Endothelial cell of umbilical vein (primary cell): ENCODE measurements around the gene SPAAR. TPM values are rescaled to one million over a fixed set of nuclear protein-coding genes. Genes with fewer than 3 reads are reported as not detected.
"Not testable (repeated sequence)": the region's sequence is repeated elsewhere in the genome, so short reads cannot be mapped to it uniquely, and the experiment has no call there.

Experiments used
- BruUV-seq: library from RNA; stranded (reverse); fragments of 400-500 nt; replicated peaks from 2 replicates; lab custom pipeline; 2021; lab: Mats Ljungman, UMichigan
- CTCF ChIA-PET: fragments of 300-600, 350-600 bp; sonication (Branson Sonifier 250); formaldehyde crosslinking; loops from one replicate; lab custom pipeline; 2021; ENCODE audit warnings: antibody characterized with exemption, inconsistent platforms; lab: Charles Lee
- POLR2A ChIA-PET: fragments of 300-600, 350-600 bp; sonication (Branson Sonifier 250); formaldehyde crosslinking; loops from one replicate; lab custom pipeline; 2021; ENCODE audit warnings: antibody characterized with exemption, inconsistent platforms; lab: Charles Lee
- DNase-seq: peaks from one replicate; pipeline ENCODE4 v3.0.0-alpha.2; 2011; ENCODE audit warnings: low read depth, low spot score
- FAIRE-seq: peaks from 2 replicates; lab custom pipeline; 2011; peaks lifted over from hg19 to GRCh38; lab: Jason Lieb, UNC
- H2AFZ ChIP-seq: 2 replicates; pipeline ENCODE4 v1.6.0; 2012; ENCODE audit warnings: low read depth, low read length, control low read depth, inconsistent platforms
- H3K27ac ChIP-seq: 2 replicates; pipeline ENCODE4 v1.5.1; 2011; ENCODE audit warnings: low read depth, mild to moderate bottlenecking, control low read depth, low read length, moderate library complexity; ENCODE audit not compliant: insufficient read depth
- H3K27me3 ChIP-seq, 2 experiments: 2 replicates each; pipeline versions ENCODE4 v1.6.0 to v1.6.1; 2011; ENCODE audit warnings: low read length in 2 of 2, mixed read lengths in 1 of 2; ENCODE audit not compliant: control insufficient read depth in 2 of 2, insufficient read depth in 2 of 2
- H3K36me3 ChIP-seq, 2 experiments: 2 replicates in 1 of 2; 3 replicates in 1 of 2; pipeline ENCODE4 v1.5.1; 2011; ENCODE audit warnings: low read length in 2 of 2, mild to moderate bottlenecking in 1 of 2, moderate library complexity in 1 of 2; ENCODE audit not compliant: control insufficient read depth in 2 of 2, insufficient read depth in 2 of 2; ENCODE audit errors: extremely low read depth in 1 of 2
- H3K4me1 ChIP-seq: 3 replicates; pipeline ENCODE4 v1.5.1; 2011; ENCODE audit warnings: mild to moderate bottlenecking, low read length; ENCODE audit not compliant: control insufficient read depth, insufficient read depth; ENCODE audit errors: extremely low read depth
- H3K4me2 ChIP-seq: 2 replicates; pipeline ENCODE4 v1.6.1; 2011; ENCODE audit warnings: low read length, control low read depth, mixed read lengths; ENCODE audit not compliant: insufficient read depth
- H3K4me3 ChIP-seq, 3 experiments: fragments of 200-600 bp in 1 of 3; sonication (generic), shearing (Covaris generic) in 1 of 3; replicated peaks in 1 of 3; 2 replicates each; pipeline ENCODE4 v1.5.1; 2011 to 2016; ENCODE audit warnings: control low read depth in 3 of 3, low read length in 3 of 3, mild to moderate bottlenecking in 2 of 3, inconsistent platforms in 1 of 3, low read depth in 1 of 3, moderate library complexity in 1 of 3; ENCODE audit not compliant: insufficient read depth in 1 of 3
- H3K79me2 ChIP-seq: 2 replicates; pipeline ENCODE4 v1.6.0; 2012; ENCODE audit warnings: low read length, inconsistent platforms; ENCODE audit not compliant: control insufficient read depth, insufficient read depth
- H3K9ac ChIP-seq: replicated peaks from 2 replicates; pipeline ENCODE3; 2011; ENCODE audit warnings: low read length, control low read depth; ENCODE audit not compliant: insufficient read depth; ENCODE audit errors: extremely low read depth
- H3K9me1 ChIP-seq: replicated peaks from 3 replicates; pipeline ENCODE4 v1.6.0; 2011; ENCODE audit warnings: mild to moderate bottlenecking, low read length; ENCODE audit not compliant: control insufficient read depth, insufficient read depth; ENCODE audit errors: extremely low read depth
- H3K9me3 ChIP-seq: replicated peaks from 2 replicates; pipeline ENCODE4 v1.5.1; 2012; ENCODE audit warnings: low read length, inconsistent platforms; ENCODE audit not compliant: control insufficient read depth, insufficient read depth
- H4K20me1 ChIP-seq: replicated peaks from 2 replicates; pipeline ENCODE3; 2011; ENCODE audit warnings: mild to moderate bottlenecking, low read length; ENCODE audit not compliant: control insufficient read depth, insufficient read depth; ENCODE audit errors: extremely low read depth
- GATA2 ChIP-seq: IDR thresholded peaks from 2 replicates; pipeline ENCODE4 v1.7.0; 2011; ENCODE audit warnings: low read depth, mild to moderate bottlenecking, moderate library complexity, mixed read lengths, low read length; ENCODE audit not compliant: insufficient read length, insufficient read depth
- MAX ChIP-seq: IDR thresholded peaks from 2 replicates; pipeline ENCODE4 v1.6.1; 2011; ENCODE audit not compliant: insufficient read depth, insufficient read length
- dilution Hi-C: fragments of 300-500 bp; cut with MboI; formaldehyde crosslinking; loops from one replicate; pipeline ENCODE4 v1.15.0; 2019; ENCODE audit warnings: low sequenced_read_pairs; ENCODE audit not compliant: extremely low pct_ligation_motif_present
- intact Hi-C: fragments of 100-400 bp; cut with micrococcal nuclease; formaldehyde crosslinking; loops from one replicate; pipeline ENCODE4 v1.10.0; 2022
- polyA plus RNA-seq, 4 experiments: library from polyadenylated mRNA; depleted of rRNA in 3 of 4; stranded (reverse) in 3 of 4; unstranded in 1 of 4; fragments of >200 nt; gene quantifications; 2 replicates each; pipeline versions ENCODE4 v1.2.1 to v1.2.3, GENCODE V29; 2011 to 2012; ENCODE audit warnings: missing spikeins in 1 of 4
- total RNA-seq: library from RNA; stranded (reverse); gene quantifications from 2 replicates; pipeline ENCODE4 v1.2.3, GENCODE V29; 2021

SPAAR gene
- total and polyA plus RNA-seq, 2 donors (not counting 3 experiments of a cell fraction or from before 2014, with no cell fraction given), result 20.8 to 24.8 TPM

GRCh38 chr9:35897376-35898099 lies 11.8 kb upstream of the SPAAR start:
- DNase-seq, H3K9ac ChIP-seq, intact Hi-C loops, H3K4me2 ChIP-seq, H2AFZ ChIP-seq, FAIRE-seq, H3K79me2 ChIP-seq, POLR2A ChIA-PET, H3K36me3 ChIP-seq, H3K9me3 ChIP-seq, H4K20me1 ChIP-seq, H3K27ac ChIP-seq, H3K4me1 ChIP-seq, H3K4me3 ChIP-seq, dilution Hi-C loops, H3K27me3 ChIP-seq, H3K9me1 ChIP-seq, BruUV-seq: not testable (repeated sequence)
- CTCF ChIA-PET, result interaction anchor here (1.1 to 3.0 kb wide), 6 partner anchors 14 to 86 kb away, joined by 3 to 13 read pairs (median 6); partner anchors contain the start of gene SPAG8

- no peak for FAIRE-seq
These were observed 11.0 kb upstream of the SPAAR start for GRCh38 chr9:35898337-35898736.

More at GRCh38 chr9:35898337-35898736, 11.0 kb upstream of the SPAAR start:
- Histone ChIP-seq H2AFZ (no peak overlapping the region), H3K9ac (no peak overlapping the region), H3K27me3 (peaks cover 2 to 4% of the 10 kb centered on the region in 2 experiments), H3K4me2 (no peak overlapping the region), H3K4me1 (no peaks in the 10 kb centered on the region), H3K4me3 (no peak overlapping the region), H3K36me3 (no peaks in the 10 kb centered on the region), H3K79me2 (no peaks in the 10 kb centered on the region), H3K9me3 (no peaks in the 10 kb centered on the region), H3K9me1 (no peaks in the 10 kb centered on the region), H3K27ac (no peak overlapping the region), H4K20me1 (no peaks in the 10 kb centered on the region)
- ChIA-PET CTCF (interaction anchor here (1.0 to 3.0 kb wide), 8 partner anchors 13 to 113 kb away, joined by 3 to 13 read pairs (median 7); partner anchors contain the start of gene SPAG8), POLR2A (no interaction called here)
- dilution Hi-C loops (no loop called here), intact Hi-C loops (no loop called here)
- TF ChIP-seq GATA2 (no peak), MAX (no peak)
- BruUV-seq, result no TSS peak
- no peak for DNase-seq
